NCI-H2196 treated with DMSO at 0.1 percent for 48 hours (cell line): Measurements from ENCODE around the gene MS4A6A.
"Not testable (repeated sequence)": the region's sequence is repeated elsewhere in the genome, so short reads cannot be mapped to it uniquely, and the experiment has no call there.

Source experiments
- DNase-seq: peaks from one replicate; lab custom pipeline; 2025; ENCODE audit not compliant: unreplicated experiment; lab: John Stamatoyannopoulos, UW

Gene MS4A6A

DNA sequence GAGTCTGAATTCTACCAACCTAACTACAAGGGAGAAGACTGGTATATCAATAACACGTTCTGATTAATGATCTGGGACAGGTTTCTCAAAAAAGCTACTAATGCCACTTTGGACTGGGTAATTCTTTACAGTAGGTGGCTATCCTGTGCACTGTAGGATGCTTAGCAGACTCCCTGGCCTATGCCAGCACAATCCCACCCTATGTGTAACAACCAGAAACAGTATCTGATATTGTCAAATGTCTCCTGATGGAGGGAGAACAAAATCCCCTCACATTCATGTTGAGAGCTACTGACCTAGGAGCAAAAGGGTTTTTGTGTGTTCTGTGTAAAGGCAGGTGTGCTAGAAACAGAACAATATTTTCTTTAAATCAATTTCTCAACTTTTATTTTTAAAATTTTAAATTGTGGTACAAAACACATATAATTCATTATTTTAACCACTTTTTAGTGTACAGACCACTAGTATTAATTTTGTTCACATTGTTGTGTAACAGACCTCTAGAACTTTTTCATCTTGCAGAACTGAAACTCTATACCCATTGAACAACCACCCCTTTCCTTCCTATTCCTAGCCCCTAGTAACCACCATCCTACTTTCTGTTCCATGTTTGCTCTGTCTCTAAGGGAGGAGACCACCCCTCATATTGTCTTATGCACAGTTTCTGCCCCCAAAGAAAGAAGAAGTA is 2.1 kb upstream of the MS4A6A start:
- DNase-seq = no peak

DNA sequence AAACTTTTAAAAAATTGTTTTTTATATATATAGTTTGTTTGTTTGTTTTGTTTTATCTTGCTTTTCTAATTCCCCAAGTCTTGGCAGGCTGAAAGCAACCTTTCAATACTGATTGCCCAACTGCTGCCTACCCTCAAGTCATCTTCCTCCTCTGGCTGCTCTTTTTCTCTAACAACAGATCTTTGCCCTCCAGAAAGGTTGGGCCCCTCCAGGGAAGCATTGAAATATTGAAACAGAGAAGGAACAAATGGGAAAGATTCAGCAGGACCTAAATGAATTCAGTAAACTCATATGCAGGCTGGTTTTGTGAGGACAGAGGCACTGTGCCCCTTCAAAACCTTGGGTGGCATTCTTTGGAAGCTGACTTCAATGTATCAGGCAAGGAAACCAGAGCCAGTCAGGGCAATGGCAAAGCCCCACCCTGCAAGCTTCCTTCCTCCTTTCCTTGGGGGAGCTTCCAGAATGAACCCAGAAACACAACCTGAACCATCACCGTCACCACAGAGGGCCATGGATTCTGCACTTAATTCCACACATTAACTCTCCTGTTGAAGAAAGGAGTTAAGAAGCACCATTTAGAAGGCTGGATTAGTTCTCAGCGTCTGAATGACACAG is 815 bp upstream of the MS4A6A start:
- DNase-seq = no peak

DNA sequence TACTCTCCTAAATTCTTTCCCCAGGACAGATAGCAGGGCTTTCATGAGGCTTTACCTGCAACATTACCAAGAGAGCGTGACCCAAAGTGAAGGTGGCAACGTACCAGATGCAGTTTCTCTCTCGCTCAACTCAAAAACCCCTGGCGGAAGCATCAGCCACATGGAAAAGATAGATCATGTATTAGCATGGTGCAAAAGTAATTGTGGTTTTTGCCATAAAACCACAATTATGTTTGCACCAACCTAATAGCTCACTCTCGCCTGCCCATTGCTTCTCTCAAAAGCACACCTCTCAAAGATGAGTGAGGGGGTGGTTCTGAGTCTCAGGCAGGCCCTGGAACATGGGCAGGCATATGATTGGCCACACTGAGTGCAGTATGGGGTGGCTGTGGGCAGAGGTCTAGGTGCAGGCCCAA is 7.0 kb downstream of the MS4A6A start:
- DNase-seq = no peak

DNA sequence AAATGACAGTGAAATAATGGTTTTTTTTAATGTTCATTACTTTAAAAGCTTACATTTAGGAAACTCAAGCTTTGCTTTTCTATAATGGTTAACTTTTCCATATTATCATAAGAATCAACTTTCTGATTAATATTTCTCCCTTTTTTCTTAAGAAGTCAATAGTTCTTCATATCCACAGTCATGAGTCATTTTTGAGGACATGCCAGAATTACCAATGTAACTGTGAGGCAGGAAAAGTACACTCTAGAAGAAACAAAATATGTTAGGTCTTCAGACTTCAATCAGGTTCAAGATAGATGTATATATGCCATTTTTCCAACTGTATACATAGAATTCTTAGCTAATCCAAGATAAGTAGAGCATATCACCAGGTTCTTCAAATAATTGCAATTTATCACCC is 10.9 kb downstream of the MS4A6A start:
- DNase-seq = no peak

DNA sequence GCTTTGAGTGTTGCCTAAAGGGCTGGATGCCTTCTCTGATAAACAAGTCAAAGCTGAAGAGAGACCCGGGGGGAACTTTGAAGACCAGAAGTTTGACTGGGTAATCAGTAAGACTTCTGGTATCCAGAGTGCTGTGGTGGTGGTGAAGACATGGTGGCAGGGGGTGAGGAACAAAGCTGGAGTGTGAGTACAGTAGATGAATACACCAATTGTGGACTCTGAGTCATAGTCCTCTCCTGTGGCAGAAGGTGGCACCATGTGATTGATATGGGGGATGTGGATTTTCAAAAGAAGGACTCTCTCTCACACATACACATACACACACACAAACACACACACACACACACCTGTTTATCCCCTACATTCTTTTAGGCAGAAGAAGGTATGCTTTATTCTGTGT is 12.3 kb downstream of the MS4A6A start:
- DNase-seq = no peak

DNA sequence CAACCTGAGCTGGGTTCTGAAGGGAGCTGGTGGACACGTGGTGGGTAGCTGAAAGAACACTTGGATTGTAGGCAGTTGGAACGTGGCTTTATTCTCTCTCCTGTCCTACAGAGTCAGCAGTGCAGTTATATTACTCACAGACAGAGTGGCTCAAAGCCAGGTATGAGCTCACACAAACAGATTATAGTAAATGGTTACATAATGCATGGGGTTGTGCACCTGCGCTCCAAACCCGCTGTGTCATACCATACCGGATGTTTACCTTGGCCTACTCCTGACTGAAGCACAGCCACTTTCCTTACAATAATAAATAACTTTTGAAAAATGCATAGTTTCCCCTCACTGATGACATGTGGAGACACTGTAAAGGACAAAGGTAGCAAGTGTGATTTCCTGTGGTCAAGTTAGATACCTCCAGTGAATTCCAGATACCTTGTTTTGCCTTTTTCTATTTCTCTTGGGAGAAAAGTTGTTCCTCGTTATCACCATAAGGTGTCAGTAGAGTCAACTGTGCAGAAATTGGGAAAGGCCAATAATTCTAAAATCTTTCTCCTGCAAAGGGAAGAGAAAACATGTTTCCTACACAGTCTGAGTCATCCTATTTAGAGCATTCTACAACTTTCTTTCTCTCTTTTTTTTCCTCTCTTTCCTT is 13.5 kb downstream of the MS4A6A start:
- DNase-seq = no peak

DNA sequence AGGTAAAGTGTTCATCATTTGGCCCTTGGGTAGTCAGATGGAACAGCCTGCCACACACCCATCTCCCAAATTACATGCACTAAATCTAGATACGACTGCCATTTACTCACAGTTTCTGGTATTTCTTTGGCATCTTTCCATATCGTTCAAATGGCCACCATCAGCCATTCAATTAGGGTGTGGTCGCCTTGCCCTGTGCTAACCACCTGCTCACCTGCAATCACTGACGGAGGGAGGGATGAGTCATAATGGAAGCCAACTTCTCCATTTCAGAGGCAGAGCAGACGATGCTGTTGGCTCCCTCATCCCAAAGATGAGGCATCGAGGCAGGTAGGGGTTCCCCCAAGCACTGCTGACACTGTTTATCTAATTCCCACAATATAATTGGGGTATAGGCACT is 14.6 kb downstream of the MS4A6A start:
- DNase-seq = no peak

DNA sequence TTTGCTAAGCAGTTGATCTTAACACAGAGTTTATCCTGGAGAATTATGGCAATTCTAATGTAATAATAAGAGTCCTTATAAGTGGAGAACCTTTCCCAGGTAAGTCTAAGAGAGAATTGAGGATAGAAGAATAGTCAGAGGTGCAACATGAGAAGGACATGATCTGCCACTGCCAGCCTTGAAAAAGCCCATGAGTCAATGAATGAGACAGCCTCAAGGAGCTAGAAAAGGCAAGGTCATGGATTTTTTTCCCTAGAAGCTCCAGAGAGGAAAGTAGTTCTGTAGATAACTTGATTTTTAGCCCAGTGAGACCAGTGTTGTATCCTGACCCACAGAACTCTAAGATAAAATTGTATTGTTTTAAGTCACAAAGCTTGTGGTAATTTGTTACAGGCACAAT is 16.9 kb downstream of the MS4A6A start:
- DNase-seq = no peak

DNA sequence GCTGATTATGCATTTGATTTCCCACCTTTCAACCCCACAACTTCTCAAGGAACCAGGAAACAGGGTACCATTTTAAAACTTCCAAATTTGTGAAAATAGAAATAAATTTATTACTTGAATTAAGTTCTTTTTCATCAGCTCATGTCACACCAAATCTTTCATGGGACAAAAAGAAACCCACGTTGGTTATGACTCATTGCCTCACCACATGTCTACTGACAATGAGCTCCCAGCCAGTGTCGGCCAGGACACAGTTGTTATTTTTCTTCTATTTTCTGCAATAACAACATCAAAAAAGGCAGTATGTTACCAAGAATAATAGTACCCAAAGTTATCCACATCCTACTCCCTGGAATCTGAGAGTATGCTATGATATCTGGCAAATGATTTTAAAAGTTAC is 17.3 kb downstream of the MS4A6A start:
- no peak for DNase-seq

DNA sequence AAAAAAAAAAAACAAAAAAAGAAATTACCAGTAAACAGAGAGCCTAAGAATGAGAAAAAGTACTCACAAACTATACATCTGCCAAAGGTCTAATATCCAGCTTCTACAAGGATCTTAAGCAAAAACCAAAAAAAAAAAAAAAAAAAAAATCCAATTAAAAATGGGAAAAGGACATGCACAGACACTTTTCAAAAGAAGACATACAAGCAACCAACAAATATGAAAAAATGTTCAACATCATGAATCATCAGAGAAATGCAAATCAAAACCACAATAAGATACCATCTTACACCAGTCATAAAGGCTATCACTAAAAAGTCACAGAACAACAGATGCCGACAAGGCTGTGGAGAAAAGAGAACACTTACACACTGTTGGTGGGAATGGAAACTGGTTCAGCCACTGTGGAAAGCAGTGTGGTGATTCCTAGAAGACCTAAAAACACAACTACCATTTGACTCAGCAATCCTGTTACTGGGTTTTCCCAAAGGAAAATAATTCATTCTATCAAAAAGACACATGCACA is 18.3 kb downstream of the MS4A6A start:
- DNase-seq = no peak

DNA sequence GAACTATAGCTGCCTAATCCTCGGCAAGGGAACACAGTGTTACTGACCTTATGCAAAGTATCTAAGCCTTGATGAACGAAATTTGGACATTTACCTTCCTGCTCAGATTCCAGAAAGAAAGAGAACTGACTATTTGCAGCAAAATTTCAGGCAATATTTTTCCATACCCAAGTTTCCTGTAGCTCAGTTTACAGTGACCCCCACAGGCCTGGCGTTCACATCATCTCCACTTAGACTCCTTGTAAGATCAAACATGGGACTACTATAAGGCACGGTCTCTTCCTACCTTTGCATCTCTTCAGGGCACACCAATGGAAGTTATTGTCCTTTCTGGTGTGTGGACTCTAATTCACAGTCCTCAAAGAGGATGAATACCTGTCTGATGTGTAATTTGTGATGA is 21.1 kb downstream of the MS4A6A start:
- no peak for DNase-seq

DNA sequence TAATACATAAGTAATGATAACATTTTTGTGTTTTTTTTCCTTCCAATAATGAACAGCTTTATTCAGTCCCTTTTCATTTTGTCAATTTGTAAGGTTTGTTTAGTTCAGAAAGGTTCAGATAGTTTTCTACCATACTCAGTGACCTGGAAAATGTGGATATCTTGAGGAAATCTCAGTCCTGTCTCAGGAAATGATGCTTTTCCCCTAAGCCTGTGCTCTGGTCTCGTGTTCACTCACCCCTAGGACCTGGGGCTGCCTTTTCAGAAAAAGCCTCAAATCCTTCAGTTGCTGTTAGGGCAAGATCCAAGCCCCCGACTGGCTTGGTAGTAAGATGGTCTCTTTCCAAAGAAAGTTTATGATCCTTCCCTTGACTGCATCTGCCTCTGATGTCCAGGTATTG is 21.8 kb downstream of the MS4A6A start:
- DNase-seq = no peak

DNA sequence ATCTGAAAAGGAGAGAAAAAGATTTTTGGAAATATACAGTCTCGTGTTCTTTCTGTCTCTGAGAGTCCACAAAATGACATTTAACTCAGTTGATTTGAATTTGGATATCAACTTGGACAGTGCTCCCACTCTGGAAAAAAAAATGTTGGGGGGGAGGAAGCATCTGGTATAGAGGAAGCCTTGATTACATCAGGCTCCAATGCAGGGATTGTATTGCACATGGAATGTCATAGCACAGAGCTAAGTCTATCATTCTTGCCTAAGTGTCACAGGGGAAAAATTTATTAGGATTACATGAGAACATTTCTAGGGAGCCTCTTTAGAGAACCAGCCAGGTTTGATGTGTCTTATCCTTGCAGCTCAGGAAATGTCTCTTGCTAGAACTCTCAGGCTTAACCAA is 23.0 kb downstream of the MS4A6A start:
- no peak for DNase-seq

DNA sequence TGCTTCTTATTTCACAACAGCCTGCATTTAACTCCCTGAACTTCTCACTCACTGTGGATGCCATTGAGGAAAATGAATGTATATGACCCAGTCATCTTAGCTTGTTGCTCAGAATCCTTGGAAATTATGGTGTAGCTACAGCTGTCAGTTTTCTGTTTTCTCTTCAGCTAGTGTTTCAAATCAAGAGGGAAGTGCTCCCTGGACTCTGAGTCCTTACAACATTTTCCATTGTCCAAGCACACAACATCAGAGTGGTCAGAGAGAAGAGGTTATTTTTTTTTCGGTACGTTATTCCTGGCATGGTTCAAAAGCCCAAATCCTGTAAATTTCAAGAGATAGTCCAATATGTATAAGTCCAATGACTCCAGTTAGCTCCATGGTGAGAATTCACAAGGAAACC is 23.6 kb downstream of the MS4A6A start:
- DNase-seq = no peak

DNA sequence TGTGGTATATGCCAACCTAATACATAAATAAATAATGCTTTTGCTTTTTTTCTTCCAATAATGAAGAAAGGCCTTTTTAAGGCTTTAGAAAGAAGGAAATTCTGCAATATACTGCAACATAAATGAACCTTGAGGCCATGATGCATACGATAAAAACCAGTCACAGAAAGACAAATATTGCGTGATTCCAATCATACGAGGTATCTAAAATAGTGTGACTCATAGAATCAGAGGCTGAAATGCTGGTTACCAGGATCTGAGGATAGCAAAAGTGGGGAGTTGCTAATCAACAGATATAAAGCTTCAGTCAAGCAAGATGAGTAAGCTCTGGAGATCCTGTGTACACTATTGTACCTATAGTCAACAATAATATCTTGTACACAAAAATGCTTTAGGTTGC is 24.2 kb downstream of the MS4A6A start:
- no peak for DNase-seq

DNA sequence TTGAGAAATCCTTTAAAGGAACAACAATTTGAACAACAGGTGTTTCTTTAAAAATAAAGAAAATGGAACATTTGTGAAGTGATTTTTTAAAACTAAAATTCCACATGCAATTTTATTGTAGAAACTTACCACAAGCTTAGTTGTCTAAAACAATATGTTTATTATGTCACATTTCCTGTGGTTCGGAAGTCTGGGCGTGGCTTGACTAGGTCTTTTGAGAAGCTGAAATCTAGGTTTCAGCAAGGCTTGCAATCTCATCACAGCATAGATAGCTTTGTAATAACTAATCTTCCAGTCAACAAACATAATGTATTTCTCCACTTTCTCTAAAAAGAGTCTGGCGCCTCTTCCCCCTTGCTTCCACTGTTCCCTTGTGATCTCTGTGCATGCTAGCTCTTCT is 27.0 kb downstream of the MS4A6A start:
- no peak for DNase-seq

DNA sequence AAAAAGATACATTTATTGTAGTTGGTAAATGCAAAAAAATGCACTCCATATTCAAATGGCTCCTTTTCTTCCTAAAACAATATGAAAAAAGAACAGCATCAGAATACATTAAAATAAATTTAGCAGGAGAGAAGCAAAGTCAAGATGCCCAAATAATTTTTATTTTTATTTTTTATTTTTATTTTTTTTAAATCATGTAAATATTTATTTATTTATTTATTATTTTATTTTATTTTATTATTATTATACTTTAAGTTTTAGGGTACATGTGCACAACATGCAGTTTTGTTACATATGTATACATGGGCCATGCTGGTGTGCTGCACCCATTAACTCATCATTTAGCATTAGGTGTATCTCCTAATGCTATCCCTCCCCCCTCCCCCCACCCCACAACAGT is 30.2 kb downstream of the MS4A6A start:
- not testable (repeated sequence) for DNase-seq

DNA sequence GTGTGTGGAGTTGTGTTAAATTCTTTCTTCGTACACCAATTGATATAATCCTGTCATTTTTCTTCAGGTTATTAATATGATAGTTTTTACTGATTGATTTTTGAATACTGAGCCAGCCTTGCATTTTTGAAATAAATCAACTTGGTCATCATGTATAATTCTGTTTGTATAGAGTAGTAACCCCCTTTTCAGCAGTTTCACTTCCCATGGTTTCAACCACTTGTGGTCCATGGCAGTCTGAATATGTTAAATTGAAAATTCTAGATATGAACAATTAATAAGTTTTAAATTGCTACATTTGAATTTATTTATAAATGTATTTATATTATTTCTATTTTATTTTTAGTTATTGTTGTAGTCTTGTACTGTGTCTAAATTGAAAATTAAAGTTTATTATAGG is 32.6 kb downstream of the MS4A6A start:
- DNase-seq = no peak

DNA sequence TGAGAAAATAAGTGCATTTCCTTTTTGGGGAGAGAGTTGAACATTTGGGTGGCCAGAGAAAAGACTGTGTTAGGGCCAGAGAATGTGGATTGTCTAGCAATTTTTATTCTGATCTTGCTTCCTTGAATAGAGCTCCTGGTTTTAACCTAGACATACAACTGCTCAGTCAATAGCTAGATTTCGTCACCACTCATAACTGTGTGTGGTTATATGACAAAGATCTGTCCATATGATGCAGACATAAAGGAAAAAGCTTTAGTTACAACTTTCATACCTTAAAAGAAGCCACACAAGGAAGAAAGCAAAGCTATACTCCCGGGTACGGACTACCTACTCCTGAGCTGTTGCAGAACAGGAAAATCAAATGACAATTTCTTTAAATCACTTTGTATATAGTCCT is 37.2 kb downstream of the MS4A6A start:
- DNase-seq = no peak

DNA sequence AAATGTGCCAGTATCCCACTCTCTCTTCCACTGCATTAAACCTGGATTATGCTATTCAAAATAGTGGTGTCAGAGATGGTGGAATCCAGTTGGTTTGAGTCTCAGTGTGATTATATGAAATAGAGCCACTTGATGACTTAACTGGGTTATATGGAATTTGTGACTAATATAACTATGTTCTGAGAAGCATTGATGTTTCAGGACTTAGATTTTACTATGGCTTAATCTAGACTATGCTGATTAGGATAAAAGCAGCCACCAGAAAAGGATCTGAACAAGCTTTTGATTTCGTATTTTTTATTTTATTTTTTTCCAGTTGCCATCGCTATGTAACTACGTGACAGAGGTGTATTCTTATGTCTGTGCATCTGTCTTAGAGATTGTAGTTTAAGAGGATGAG is 39.1 kb downstream of the MS4A6A start:
- no peak for DNase-seq

DNA sequence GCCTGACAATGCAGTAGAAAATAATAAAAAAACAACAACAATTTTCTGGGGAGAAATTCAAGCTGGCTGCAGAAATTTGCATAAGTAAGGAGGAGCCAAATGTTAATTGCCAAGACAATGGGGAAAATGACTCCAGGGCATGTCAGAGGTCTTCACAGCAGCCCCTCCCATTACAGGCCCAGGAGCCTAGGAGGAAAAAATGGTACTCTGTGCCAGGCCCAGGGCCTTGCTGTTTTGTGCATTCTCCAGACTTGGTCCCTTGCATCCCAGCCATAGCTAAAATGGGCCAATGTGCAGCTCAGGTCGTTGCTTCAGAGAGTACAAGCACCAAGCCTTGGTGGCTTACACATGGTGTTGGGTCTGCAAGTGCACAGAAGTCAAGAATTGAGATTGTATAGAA is 49.0 kb downstream of the MS4A6A start:
- no peak for DNase-seq

DNA sequence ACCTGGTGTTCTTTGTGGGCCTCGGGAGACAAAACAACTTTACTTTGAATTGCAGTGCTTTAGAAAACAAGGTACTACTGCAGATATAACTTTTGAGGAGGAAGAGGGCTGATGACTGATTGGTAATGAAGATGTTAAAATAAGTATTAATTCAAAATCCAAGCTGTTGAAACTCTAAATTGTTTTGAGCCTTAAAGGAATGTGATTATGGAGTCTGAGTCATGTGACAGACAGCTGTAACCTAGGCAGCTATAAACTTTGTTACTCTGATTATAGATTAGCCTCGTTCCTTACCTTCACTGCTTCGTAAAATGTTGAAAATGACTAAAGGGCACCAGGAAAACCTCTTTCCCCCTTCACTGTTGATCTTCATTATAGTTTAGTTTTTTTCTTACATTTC is 51.0 kb downstream of the MS4A6A start:
- no peak for DNase-seq
